IPS-NIHi7 (cell line): Measurements from ENCODE around the gene DGKI.
A peak's percentile ranks its signal among the peaks of the same experiment; 100 is the strongest.

Experiments used
- DNase-seq: peaks from one replicate; pipeline ENCODE4 v3.0.0; 2012; ENCODE audit warnings: mixed read lengths; ENCODE audit errors: extremely low spot score

Gene DGKI

GRCh38 chr7:137846827-137847567 is at the start of gene DGKI:
TSS of gene DGKI (minus strand) at chr7:137846974.
- DNase-seq: peak; percentile 62

DNA sequence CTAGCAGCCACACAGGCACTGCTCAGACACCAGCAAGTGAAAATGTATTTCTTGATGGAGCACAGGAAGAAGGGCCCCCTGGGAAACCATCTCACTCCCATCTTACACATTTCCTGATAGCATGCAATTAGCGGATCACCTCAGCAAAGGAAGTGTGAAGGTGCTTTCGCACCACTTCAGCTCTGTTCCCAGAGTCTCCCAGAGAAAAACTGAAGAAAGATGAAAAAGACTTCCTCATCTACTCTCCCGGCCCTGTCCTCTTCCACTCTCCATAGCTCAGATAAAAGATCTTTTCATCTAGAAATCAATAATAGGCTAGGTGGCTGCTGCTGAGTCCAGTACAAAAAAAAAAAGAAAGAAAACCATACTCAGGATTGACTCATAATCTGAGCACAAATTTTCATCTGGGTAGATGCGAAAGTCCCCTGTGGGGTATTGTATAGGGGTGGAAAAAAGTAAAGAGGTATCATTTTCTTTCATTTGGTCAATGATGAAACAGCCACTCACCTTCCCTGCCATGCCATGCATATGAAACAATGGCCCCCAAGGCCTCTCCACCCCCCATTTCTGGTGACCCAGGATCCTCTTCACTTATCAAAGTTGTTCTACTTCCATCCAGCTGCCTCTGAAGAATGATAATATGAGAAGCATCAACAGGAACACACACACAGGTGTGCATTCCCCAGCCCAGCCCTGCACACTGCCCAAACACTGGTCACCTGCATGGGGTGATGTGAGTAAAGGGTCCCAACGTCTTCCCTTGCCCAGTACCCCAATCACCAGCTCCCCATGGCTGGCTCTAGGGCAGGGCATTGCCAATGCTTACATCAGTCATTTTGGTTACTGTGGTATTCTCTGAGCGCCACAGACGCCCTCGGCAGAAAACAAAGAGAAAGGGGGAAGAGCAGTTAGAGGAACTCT is 48.8 kb upstream of the DGKI start:
- no peak for DNase-seq

- DNase-seq: no peak
Observed at GRCh38 chr7:137893143-137893742, 46.5 kb upstream of the DGKI start.

DNA sequence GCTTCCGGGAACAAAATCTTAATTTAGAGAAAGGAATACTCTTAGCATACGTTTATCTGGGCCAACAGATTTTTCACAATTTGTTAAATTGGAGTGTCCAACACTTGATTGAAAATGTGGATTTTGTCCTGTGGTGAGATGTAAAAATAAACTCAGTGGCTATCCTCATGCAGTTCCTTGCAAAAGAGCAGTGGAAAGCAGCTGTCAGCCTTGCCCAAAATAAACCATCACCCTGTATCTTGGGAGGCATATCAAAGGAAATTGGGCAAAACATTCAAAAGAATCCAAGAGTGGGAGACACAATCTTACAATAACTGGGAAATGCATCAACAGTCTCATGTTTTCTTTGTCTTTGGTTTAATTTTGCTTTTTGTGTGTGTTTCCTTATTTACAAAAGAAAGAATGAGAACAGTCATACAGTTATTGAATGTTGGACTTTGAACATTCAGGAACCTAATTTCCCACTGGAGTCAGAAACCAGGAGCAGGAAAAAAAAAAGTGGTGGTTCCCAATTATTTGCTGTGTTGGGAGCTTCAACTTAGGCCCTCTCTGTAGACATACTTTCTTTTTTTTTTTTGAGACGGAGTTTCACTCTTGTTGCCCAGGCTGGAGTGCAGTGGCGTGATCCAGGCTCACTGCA is 44.4 kb upstream of the DGKI start:
- no peak for DNase-seq

DNA sequence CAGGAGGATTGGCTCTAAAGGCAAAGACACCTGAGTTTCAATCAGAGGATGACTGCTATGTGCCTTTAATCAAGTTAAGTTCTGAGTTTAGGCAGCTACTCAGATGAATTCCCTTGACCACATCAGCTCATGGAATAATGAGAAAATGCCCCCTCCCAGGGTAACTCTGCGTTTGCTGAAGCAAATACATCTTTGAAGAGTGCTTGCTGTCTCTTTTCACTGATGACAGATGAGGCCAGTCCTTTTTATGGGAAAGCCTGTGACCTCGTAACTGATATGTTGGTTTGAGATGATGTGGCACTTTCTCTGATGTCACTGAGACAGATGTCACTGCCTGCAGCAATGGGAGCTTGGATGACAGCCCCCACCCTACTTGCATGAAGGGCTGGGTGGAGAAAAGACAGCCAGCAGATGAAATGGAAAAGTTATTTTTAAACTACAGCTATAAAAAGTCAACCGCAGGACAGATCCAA is 43.7 kb upstream of the DGKI start:
- no peak for DNase-seq

GRCh38 chr7:137888241-137888640 is 41.5 kb upstream of the DGKI start:
- DNase-seq: no peak

DNA sequence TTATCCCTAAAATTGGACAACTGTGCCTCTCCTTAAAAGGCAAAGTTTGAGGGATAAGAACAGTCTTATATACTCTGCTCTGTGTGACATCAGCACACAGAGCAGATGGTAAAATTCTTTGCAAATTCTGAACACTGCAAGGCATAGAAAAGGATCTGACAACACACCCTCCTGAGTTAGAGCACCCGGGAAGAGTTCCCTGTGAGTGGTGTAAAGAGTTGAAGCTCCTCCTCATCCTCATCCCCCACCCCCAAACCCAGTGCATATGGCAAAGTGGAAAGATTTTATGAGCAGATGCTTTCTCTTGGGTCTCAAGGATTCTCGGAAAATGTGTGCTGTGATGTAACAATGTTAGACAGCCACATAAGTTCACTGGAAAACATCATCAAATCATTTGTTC is 40.0 kb upstream of the DGKI start:
- no peak for DNase-seq

DNA sequence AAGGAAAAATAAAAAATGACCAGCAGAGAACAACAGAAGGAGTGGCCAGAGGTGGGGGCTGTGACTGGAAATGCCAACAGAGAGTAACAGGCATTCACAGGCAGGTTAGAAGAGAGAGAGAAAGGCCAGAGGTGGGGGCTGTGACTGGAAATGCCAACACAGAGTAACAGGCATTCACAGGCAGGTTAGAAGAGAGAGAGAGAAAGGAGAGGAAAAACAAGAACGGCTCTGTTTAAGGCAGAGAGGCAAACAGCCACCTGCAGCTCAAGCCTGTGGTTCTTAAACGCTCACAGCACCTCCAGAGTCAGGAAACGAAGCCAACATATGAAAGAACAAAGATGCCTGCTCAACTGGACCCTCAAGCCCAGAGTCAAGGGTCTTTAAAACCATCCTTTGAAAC is 39.5 kb upstream of the DGKI start:
- DNase-seq: no peak

- DNase-seq: no peak
Observed at GRCh38 chr7:137885678-137886077, 38.9 kb upstream of the DGKI start.

- DNase-seq: no peak
Observed at GRCh38 chr7:137882806-137883205, 36.0 kb upstream of the DGKI start.

DNA sequence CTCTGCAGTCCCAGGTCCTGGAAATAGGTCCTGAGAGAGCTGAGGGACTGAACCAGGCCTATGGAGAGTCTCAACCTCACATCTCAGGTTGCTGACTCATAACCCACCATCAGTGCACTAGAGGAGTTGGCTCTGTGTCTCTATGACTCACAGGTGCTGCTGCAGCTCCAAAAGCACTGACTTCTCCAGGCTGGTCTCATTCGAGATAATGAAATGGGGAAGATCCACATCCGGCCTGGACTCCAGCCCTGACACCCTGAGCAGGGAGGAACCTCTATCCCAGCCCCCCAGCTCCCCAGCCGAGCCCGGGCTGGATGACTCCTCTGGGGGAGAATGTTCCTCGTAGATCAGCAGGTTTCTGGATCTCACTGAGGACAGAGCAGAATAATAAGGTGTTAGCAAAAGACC is 35.5 kb upstream of the DGKI start:
- DNase-seq: peak; percentile 26

DNA sequence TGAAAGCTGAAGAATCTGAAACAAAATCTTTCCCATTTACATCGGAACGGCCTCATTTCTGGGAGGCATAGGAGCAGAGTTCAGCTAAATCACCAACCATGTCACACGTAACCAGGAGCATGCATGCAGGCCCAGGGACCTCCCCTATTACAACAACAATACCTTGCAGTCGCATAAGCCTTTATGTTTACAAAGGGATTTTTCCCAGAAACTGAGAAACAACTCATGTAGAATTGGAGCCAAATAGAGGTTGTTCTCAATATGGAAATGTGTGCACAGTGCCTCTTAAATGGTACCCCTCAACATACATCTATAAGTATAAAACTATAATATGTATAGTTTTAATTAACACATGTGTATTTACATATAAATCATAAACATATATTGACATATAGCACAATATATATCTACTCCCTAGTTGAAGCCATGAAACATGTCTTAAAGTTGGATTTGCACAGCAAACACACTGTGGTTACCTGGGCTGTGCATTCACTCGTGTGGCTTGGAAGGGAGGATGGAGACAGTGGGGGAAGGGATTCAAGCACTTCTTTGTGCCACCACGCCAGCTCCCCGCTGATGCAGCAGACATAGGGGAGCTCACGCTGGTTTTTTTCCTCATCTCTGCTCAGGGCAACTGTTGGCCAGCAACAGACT is 35.0 kb upstream of the DGKI start:
- no peak for DNase-seq

DNA sequence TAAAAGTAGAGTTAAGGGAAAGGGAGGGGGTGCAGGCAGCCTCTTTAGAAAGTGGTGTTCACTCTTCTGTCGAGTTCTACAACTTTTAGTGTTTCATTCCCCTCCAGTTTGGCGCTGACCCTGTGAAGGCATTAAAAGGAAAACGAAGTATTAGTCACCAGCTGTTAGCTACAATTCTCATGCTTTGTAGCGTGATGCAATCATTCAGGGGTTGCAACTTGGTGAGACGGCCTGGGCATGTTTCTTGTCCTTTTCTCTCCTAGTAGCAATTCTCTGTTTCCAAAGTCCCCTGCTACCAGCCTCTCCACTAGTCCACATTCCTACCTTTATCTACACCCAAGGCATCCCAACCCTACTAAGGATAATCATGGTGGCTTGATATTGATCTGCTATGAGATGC is 33.7 kb upstream of the DGKI start:
- DNase-seq: no peak

DNA sequence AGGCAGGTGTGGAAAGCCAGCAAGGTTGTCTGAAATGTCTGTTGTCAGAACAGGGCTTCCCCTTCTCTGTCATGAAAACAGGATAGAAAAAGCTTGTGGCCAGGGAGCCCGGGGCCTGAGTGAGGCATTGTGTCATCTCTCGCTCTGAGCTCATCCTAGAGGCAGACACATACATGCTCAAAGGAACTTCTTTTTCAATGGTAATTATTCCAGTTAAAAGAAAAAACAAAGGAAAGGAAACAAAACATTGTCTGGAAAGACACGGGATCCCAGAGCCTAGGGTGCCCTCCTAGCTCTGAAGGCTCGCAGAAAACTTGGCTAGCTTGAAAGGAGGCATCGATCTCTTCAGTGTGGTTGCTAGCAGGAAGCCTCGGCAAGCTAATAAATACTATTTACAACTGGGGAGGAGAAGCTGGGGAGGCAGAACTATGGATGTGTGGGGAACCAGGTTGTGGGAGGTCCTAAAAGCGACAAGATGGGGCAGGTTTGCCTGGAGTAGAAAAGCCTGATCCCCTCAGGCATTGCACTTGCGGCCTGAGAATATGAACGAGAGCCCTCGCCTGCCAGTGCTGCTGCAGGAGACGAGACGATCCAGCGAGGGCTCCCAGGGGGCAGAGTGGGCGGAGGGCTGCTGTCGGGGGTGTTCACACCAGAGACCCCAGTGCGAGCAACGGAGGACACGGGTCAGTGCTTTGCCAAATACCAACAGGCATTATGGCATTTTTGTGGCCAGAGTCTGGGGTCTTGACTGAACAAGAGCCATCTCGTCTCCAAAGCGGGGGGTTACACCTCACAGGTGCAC is 32.8 kb upstream of the DGKI start:
- DNase-seq: peak; percentile 55

- no peak for DNase-seq
Observed at GRCh38 chr7:137878333-137878961, 31.7 kb upstream of the DGKI start.

GRCh38 chr7:137877027-137877675 is 30.4 kb upstream of the DGKI start:
- no peak for DNase-seq

DNA sequence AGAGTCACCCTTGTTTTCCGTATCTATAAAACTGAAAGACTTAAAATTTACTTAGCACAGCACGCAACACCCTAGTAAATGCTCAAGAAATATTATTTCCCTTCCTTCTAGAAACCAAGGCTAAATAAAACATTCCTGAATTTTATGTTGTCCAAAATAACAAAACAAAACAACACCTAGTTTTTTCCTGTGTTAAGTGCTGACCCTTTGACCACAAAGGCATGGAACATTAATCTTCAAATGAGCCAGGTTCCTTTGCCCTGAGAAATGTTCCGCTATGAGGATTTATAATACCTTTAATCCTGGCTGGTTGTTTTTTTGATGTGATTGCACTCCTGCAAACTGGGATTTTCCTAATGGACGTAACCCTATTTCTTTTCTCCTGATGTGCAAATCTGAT is 29.0 kb upstream of the DGKI start:
- DNase-seq: no peak

DNA sequence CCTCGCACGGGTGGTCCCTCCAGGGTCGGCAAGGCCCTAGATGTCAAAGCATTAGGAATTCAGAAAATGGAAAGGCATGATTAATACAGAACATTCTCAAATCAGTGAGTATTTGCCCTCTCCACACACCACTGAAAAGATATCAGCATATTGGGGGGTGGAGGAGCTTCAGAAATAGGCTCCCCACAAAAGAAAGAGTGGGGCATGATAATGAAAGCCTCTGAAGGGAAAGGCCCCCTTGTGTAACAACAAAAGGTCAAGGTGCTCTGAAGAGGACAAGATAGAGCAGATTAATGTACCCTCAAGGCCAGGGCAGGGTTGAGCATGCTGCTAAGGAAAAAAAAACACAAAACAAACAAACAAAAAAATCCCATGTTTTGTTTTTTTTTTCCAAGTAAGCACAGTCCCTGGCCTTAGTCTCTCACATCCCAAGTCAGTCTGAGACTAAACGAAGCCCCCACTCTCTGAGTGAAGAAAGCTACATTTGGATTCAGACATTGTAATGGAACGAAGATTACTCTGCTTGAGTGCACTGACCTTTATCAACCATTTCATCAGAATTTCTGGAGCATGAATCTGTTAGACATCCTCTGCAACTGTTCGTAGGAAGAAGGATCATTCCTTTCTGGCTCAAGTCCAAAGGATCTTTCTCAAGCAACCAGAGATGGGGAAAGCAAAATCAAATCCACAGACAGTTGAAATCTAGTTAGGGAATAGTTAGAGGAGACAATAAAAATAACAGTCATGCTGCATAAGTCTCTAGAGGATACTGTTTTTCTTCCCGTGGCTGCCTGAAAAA is 27.4 kb upstream of the DGKI start:
- DNase-seq: no peak

GRCh38 chr7:137873524-137873923 is 26.8 kb upstream of the DGKI start:
- no peak for DNase-seq
